ENCODE data around the gene AFG1L.
A peak's percentile ranks its signal among the peaks of the same experiment; 100 is the strongest.
"Not testable (repeated sequence)": the region's sequence is repeated elsewhere in the genome, so short reads cannot be mapped to it uniquely, and the experiment has no call there.

The AFG1L gene

DNA sequence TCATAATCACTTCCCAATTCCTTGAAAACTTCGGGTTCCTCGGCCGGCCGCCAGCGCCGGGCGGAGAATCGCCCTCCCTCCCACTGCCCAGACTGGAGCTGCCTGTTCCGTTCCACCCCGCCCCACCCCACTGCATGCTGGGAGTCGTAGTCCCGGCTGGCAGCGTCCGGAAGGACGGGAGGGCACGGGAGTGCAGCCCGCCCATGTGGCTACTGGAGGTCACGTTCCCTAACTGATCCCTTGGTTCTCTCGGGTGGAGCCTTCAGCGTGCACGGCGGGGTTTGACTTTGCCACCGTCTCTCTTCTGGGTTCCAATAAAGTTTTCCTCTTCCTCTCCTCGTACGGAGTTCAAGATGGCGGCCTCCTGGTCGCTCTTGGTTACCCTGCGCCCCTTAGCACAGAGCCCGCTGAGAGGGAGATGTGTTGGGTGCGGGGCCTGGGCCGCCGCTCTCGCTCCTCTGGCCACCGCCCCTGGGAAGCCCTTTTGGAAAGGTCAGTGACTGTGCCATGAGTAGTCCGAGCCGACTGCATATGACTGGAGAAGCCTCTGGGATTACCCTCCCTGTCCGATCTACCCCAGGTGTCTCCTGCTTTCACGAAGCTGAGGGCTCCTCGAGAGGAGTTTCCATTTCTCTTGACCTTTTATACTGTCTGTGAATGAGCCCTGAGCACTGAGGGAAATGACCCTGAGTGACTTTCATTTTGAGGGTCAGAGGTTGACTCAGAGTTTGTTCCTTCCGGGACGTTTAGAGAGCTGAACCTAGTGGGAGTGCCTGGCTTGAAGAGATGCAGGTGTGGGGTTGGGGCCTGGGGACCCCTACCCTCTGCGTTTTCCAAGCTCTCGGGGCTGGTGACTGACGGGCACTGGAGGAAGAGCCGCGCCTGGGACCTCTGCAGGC, at the start of gene AFG1L:
AFG1L (plus strand) TSS at position 328 of the 899 bp plus-strand sequence; CDS start at position 354, 26 bp downstream.
- peak; percentile 88 for DNase-seq

GRCh38 chr6:108245095-108245494, 49.8 kb upstream of the AFG1L start:
- DNase-seq = not testable (repeated sequence)

- no peak for DNase-seq
These were observed 46.8 kb upstream of the AFG1L start for GRCh38 chr6:108247965-108248536.

DNA sequence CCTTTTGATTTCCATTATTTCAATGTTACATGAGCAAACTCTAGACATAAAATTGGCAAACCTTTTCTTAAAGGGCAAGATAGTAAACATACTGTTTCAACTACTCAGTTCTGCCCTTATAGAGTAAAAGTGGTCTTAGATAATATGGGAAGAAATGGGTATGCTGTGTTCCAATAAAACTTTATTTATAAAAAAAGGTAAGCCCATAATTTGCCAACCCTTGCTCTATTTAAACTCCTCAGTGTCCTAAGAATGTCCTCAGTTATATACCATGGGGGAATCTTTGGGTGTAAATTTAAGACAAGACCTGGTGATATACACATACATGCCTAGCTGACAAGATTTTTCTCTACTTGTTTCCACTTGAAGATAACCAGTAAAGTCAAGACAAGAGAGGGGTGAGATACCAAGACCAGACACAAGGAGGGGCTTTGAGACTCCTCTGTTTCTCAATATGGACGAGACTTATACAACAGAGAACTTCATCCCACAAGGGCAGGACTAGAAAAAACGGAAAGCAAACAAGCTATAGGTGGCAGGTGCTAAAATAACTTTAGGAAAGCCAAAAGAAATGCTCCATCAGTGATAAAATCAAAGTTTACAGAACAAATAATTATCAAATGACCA, 44.5 kb upstream of the AFG1L start:
- DNase-seq = no peak

GRCh38 chr6:108251252-108251651, 43.6 kb upstream of the AFG1L start:
- no peak for DNase-seq

DNA sequence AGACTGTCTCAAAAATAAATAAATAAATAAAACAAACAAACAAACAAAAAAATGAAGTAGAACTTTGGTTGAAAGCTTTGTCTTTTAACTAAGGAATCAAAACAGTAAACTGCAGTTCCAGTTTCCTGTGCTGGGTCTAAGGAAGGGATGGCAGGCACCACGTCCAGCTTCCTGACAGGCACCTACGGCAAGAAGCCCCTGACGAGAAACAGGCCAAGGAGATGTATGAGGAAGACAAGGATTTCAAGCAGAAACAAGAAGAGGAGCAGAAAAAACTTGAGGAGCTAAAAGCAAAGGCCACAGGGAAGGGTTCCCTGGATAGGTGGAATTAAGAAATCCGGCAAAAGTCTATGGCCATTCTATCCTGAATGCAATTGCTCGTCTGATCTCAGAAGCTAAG, 42.8 kb upstream of the AFG1L start:
- DNase-seq = no peak

DNA sequence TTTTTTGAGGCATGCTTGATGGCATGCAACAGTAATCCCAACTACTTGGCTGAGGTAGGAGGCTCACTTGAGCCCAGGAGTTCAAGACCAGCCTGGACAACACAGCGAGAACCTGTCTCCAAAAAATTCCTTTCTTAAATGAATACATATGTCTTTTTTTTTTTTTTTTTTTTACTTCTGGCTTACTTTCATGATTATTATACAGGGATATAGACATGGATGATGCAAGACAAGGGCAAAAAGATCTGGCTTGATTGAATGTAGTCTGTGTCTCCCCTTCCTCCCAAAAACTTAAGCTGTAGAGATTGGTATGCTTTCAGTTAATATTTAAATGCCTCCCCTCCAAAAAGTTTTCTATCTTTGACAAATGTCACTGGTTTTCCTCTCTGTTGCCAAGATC, 41.6 kb upstream of the AFG1L start:
- no peak for DNase-seq

DNA sequence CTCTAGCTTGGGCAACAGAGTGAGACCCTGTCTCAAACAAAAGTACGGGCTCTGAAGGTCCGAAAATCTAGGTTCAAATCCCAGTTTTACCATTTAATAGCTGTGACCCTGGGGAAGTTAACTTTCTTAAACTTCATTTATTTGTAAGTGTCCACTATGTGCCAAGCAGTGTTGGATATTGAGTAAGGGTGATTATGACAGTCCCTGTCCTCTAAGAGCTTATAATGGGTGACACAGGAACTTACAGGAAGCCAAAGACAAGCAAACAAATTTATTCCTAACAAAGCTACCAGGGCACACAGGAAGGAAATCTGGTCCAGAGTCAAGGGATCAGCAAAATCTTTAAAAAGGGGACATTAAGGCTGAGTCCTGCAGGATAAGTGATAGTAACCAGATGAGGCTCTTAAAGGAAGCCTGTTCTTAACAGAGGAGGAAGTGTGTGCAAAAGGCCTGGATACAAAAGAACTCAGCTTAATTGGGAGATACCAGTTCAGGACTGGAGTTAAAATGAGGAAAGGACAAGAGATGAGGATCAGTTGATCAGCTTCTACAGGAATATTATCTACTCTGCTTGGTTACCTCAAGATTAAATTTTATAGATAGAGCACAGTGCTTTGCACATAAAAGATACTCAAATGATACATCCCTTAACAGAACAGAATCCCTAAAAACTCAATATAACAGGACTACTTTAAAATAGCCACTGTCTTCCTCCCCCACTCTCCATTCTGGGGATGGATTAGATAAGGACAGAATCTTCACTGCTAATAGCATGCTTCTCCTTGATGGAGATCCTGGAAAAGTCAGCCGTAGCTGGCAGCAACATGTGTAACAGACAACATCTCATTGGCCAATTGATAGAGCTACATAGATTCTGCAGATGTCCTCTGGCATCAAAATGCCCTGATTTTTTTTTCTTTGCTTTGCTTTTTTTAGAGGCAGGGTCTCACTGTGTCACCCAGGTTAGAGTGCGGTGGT, 40.1 kb upstream of the AFG1L start:
- no peak for DNase-seq

DNA sequence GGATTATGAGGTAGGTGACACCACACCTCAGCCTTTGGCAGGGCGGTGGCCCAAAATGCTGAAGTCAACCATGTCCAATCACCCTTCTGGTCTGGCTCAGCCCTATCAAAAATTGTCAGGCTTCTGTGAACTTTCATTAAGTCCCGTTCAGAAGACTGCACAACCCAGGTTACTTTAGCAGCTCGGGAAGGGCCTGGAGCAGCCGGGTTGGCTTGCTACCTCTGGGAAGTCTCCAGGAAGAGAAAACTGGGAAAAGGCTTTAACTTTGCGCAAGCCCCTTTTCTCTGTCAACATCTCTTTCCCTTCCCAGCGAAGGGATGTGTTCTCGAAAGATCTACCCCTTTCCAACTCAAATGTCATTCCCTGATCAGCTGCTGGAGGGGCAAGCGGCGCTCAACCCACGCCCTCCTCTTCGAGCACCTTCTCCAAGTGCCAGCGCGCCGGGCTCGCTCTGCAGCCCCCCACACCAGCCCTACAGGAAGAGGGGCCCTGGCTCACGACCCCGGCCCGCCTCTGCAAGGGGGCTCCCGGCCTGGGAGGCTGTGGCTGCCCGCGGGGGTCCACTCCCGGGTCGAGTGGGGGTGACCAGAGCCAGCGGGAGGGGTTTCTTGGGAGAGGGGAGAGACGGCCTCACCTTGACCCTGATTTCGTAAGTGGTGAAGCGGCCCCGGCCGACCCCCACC, 34.6 kb upstream of the AFG1L start:
- peak; percentile 20 for DNase-seq

DNA sequence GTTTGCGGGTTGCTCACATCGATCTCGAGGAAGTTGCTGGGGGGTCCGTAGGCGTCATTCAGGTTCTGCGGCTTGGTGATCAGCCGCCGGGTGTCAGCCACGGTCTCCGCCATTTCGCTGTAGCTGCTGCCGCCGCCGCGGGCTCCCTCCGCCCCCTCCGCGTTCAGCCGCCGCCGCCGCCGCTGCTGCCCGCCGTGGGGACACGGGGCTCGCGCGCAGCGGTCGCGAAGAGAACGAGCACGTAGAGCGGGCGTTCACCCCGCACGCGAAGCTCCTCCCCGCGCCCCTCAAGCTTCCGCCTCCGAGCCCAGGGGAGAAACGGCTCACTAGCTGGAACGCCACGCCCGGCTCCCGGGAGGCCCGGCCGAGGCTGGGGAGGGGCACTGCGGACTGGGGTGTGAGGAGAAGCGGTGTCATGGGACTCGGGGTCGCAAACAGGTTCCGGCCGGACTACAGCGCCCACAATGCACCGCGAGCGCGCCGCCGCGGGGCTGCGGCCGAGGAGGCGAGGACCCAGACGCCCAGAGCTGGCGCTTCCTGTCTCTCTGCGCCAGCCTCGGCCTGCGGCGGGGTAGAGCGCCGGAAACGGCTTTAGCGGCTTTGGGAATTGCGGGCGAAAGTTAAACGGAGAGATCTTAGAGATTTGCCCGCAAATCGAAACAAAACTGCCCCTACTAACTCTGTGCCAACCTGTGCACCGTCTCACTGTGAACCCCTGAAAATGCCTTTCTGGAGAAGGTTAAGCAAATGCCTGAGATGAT, 33.9 kb upstream of the AFG1L start, which contains the start of gene SNX3:
SNX3 (minus strand) TSS at position 232 of the 761 bp plus-strand sequence; CDS start at position 113, 119 bp downstream.
- peak; percentile 86 for DNase-seq

- no peak for DNase-seq
These were observed 31.5 kb upstream of the AFG1L start for GRCh38 chr6:108263371-108263770.

DNA sequence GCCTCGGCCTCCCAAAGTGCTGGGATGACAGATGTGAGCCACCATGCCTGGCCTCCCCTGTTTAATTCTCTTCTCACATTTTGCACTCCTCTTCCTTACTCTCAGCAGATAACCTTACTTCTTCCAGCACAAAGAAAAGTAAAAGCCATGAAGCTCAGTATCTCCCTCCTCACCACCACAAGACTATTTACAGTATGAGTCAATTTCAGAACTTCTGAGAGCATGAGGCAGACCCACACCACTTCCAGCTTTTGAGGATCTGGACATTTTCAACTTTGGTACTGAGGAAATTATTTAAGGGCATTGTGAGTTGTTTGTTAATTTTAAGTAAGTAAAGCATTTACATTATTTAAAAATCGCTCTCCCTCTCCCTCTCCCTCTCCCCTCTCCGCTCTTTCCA, 26.0 kb upstream of the AFG1L start:
- no peak for DNase-seq

DNA sequence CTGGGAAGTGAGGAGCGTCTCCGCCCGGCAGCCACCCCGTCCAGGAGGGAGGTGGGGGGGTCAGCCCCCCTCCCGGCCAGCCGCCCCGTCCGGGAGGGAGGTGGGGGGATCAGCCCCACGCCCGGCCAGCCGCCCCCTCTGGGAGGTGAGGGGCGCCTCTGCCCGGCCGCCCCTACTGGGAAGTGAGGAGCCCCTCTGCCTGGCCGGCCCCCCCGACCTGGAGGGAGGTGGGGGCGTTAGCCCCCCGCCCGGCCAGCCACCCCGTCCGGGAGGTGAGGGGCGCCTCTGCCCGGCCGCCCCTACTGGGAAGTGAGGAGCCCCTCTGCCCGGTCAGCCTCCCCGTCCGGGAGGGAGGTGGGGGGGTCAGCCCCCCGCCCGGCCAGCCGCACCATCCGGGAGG, 24.9 kb upstream of the AFG1L start:
- DNase-seq = not testable (repeated sequence)

- DNase-seq = no peak
These were observed 20.3 kb upstream of the AFG1L start for GRCh38 chr6:108274546-108274945.

DNA sequence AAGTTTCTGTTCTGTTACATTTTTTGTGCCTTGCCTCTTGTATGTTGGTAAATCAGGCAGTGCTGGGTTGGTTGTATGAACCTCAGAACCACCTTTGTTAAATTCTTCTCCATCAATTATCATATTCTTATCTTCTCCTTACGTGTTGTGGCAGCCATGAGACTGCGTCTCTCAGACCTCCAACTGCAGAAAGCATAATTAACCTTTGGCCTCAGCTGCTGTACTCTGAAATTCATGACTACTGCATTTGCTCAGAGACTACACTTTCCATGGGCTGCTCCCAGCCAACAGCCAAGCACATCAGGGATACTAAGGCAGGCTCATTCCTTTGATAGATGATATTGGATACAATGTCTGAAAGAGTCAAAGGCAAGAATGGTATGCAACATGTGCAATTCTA, 18.9 kb upstream of the AFG1L start:
- no peak for DNase-seq

GRCh38 chr6:108277295-108277694, 17.6 kb upstream of the AFG1L start:
- no peak for DNase-seq

- no peak for DNase-seq
These were observed 17.0 kb upstream of the AFG1L start for GRCh38 chr6:108277831-108278230.

DNA sequence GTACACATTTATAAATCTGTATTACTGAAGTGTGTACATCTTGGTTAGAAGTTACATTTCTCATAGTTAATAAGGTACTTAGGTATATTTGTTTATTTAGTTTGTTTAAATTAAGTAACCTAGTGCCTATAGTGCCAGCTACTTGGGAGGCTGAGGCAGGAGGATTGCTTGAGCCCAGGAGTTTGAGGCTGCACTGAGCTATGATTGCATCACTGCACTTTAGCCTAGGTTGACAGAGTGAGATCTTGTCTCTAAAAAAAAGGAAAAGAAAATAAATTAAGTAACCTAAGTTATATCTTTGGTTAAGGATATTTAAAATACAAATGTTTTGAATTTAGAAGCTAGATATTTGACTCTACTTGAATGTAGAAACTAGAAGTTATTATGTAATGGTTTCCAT, 9.5 kb upstream of the AFG1L start:
- no peak for DNase-seq

DNA sequence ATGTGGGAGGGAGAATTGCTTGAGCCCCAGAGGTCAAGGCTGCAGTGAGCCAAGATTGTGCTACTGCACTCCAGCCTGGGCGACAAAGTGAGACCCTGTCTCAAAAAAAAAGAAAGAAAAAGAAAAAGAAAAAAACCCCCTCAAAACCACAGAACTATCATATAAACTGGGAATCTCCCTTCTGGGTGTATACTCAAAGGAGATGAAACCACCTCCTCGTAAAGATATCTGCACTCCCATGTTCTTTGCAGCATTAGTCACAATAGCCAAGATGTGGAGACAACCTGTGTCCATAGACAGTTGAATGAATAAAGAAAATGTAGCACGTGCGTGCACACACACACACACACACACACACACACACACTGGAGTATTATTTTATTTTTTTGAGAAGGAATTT, 8.5 kb upstream of the AFG1L start:
- DNase-seq = no peak

GRCh38 chr6:108287373-108287772, 7.5 kb upstream of the AFG1L start:
- no peak for DNase-seq

GRCh38 chr6:108288742-108289141, 6.1 kb upstream of the AFG1L start:
- DNase-seq = no peak

All from stimulated activated CD4-positive, alpha-beta T cell treated with anti-CD3 and anti-CD28 coated beads, Interleukin-4, amount 100 ng/mL, for 1 hour (primary cell).